SJSA1 (cell line): Measurements from ENCODE around the gene SSH2. TPM values are rescaled to one million over a fixed set of nuclear protein-coding genes. Genes with fewer than 3 reads are reported as not detected.

Experiments
- DNase-seq, 2 experiments: peaks; one replicate each; pipeline ENCODE4 v3.0.0-alpha.2; 2015 to 2020; ENCODE audit warnings: low spot score in 2 of 2, low read depth in 1 of 2
- H3K27ac ChIP-seq: fragments of 250-450 bp; sonication (Bioruptor Pico); 2 replicates; pipeline ENCODE4 v1.5.1; 2020; ENCODE audit warnings: mild to moderate bottlenecking, moderate library complexity
- H3K27me3 ChIP-seq: fragments of 250-450 bp; sonication (Bioruptor Pico); replicated peaks from 2 replicates; pipeline ENCODE4 v1.5.1; 2020; ENCODE audit warnings: mild to moderate bottlenecking, moderate library complexity
- H3K36me3 ChIP-seq: fragments of 250-450 bp; sonication (Bioruptor Pico); 2 replicates; pipeline ENCODE4 v1.5.1; 2020; ENCODE audit warnings: mild to moderate bottlenecking
- H3K4me1 ChIP-seq: fragments of 250-450 bp; sonication (Bioruptor Pico); replicated peaks from 2 replicates; pipeline ENCODE4 v1.6.1; 2021; ENCODE audit warnings: mild to moderate bottlenecking
- H3K4me3 ChIP-seq: fragments of 250-450 bp; sonication (Bioruptor Pico); 2 replicates; pipeline ENCODE4 v1.5.1; 2020; ENCODE audit warnings: mild to moderate bottlenecking
- H3K9me3 ChIP-seq: fragments of 250-450 bp; sonication (Bioruptor Pico); replicated peaks from 2 replicates; pipeline ENCODE4 v1.5.1; 2020; ENCODE audit warnings: mild to moderate bottlenecking
- total RNA-seq: library from RNA; depleted of rRNA; stranded (reverse); fragments of >200 nt; shearing (Covaris generic); gene quantifications from 2 replicates; pipeline ENCODE4 v1.2.3, GENCODE V29; 2014

SSH2 gene
- total RNA-seq, 1 experiment from 2014 or later, result 12.9 TPM

- Histone ChIP-seq H3K4me3 (no peak overlapping the region), H3K27me3 (0 out of 2 replicates have a peak, but pooled peaks cover 2% of the 10 kb centered on the region), H3K4me1 (peaks cover 33% of the 10 kb centered on the region), H3K27ac (no peak overlapping the region), H3K36me3 (no peaks in the 10 kb centered on the region; the same call in 1 of the 2 replicates), H3K9me3 (peaks cover 3% of the 10 kb centered on the region; the same call in 1 of the 2 replicates)
- DNase-seq, result no peak
Observed at GRCh38 chr17:29621751-29622194, 308.3 kb downstream of the SSH2 start.

- H3K4me1 ChIP-seq, result peaks cover 36% of the 10 kb centered on the region
- H3K36me3 ChIP-seq, result no peaks in the 10 kb centered on the region; the same call in 1 of the 2 replicates
- DNase-seq, result no peak
- H3K9me3 ChIP-seq, result peaks cover 3% of the 10 kb centered on the region; the same call in 1 of the 2 replicates
- no peak overlapping the region for H3K4me3 ChIP-seq
- 0 out of 2 replicates have a peak, but pooled peaks cover 2% of the 10 kb centered on the region for H3K27me3 ChIP-seq
- H3K27ac ChIP-seq, result no peak overlapping the region
Observed at GRCh38 chr17:29620779-29621500, 309.1 kb downstream of the SSH2 start.

- 0 out of 2 replicates have a peak, but pooled peaks cover 2% of the 10 kb centered on the region for H3K27me3 ChIP-seq
- H3K9me3 ChIP-seq, result peaks cover 3% of the 10 kb centered on the region; the same call in 1 of the 2 replicates
- no peak overlapping the region for H3K4me3 ChIP-seq
- DNase-seq, result no peak
- no peak overlapping the region for H3K27ac ChIP-seq
- H3K36me3 ChIP-seq, result no peaks in the 10 kb centered on the region; the same call in 1 of the 2 replicates
- H3K4me1 ChIP-seq, result peaks cover 42% of the 10 kb centered on the region
Observed at GRCh38 chr17:29620271-29620670, 309.8 kb downstream of the SSH2 start.

- Histone ChIP-seq H3K4me1 (peaks cover 43% of the 10 kb centered on the region), H3K9me3 (peaks cover 3% of the 10 kb centered on the region; the same call in 1 of the 2 replicates), H3K4me3 (no peak overlapping the region), H3K27me3 (0 out of 2 replicates have a peak, but pooled peaks cover 2% of the 10 kb centered on the region), H3K36me3 (no peaks in the 10 kb centered on the region; the same call in 1 of the 2 replicates), H3K27ac (no peak overlapping the region)
- no peak for DNase-seq
Observed at GRCh38 chr17:29619251-29619650, 310.8 kb downstream of the SSH2 start.

- Histone ChIP-seq H3K36me3 (no peaks in the 10 kb centered on the region; the same call in 1 of the 2 replicates), H3K9me3 (peaks cover 3% of the 10 kb centered on the region; the same call in 1 of the 2 replicates), H3K4me3 (no peak overlapping the region), H3K27ac (no peak overlapping the region), H3K4me1 (peaks cover 43% of the 10 kb centered on the region), H3K27me3 (0 out of 2 replicates have a peak, but pooled peaks cover 2% of the 10 kb centered on the region)
- no peak for DNase-seq
Observed at GRCh38 chr17:29618272-29619065, 311.6 kb downstream of the SSH2 start.

- Histone ChIP-seq H3K9me3 (no peaks in the 10 kb centered on the region; the same call in 1 of the 2 replicates), H3K4me3 (no peak overlapping the region), H3K36me3 (no peaks in the 10 kb centered on the region; the same call in 1 of the 2 replicates), H3K4me1 (peaks cover 39% of the 10 kb centered on the region), H3K27ac (no peak overlapping the region), H3K27me3 (0 out of 2 replicates have a peak, but pooled peaks cover 2% of the 10 kb centered on the region)
- peak in 1 of 2 experiments; percentile 64 for DNase-seq
Observed at GRCh38 chr17:29617481-29618271, 312.4 kb downstream of the SSH2 start.

- Histone ChIP-seq H3K27ac (no peak overlapping the region), H3K4me3 (no peak overlapping the region), H3K36me3 (no peaks in the 10 kb centered on the region; the same call in 1 of the 2 replicates), H3K4me1 (peaks cover 33% of the 10 kb centered on the region), H3K9me3 (no peaks in the 10 kb centered on the region), H3K27me3 (0 out of 2 replicates have a peak, but pooled peaks cover 2% of the 10 kb centered on the region)
- DNase-seq, result peak in 1 of 2 experiments; percentile 66
Observed at GRCh38 chr17:29617125-29617480, 312.9 kb downstream of the SSH2 start.

GRCh38 chr17:29616300-29617048 lies 313.6 kb downstream of the SSH2 start:
- Histone ChIP-seq H3K4me3 (no peak overlapping the region), H3K4me1 (peaks cover 31% of the 10 kb centered on the region), H3K36me3 (no peaks in the 10 kb centered on the region; the same call in 1 of the 2 replicates), H3K27ac (no peak overlapping the region), H3K9me3 (no peaks in the 10 kb centered on the region), H3K27me3 (0 out of 2 replicates have a peak, but pooled peaks cover 2% of the 10 kb centered on the region)
- DNase-seq, result no peak

GRCh38 chr17:29615492-29616299 lies 314.3 kb downstream of the SSH2 start:
- Histone ChIP-seq H3K27me3 (0 out of 2 replicates have a peak, but pooled peaks cover 2% of the 10 kb centered on the region), H3K27ac (no peak overlapping the region), H3K4me1 (peaks cover 31% of the 10 kb centered on the region), H3K36me3 (no peaks in the 10 kb centered on the region; the same call in 1 of the 2 replicates), H3K9me3 (no peaks in the 10 kb centered on the region), H3K4me3 (no peak overlapping the region)
- peak in 1 of 2 experiments; percentile 59 for DNase-seq

- no peaks in the 10 kb centered on the region; the same call in 1 of the 2 replicates for H3K36me3 ChIP-seq
- H3K27ac ChIP-seq, result no peak overlapping the region
- DNase-seq, result no peak
- 0 out of 2 replicates have a peak, but pooled peaks cover 2% of the 10 kb centered on the region for H3K27me3 ChIP-seq
- no peak overlapping the region for H3K4me3 ChIP-seq
- H3K9me3 ChIP-seq, result no peaks in the 10 kb centered on the region
- H3K4me1 ChIP-seq, result peaks cover 26% of the 10 kb centered on the region
Observed at GRCh38 chr17:29615048-29615385, 315.0 kb downstream of the SSH2 start.

GRCh38 chr17:29614349-29615047 lies 315.5 kb downstream of the SSH2 start:
- Histone ChIP-seq H3K27ac (no peak overlapping the region), H3K4me1 (peaks cover 23% of the 10 kb centered on the region), H3K27me3 (0 out of 2 replicates have a peak, but pooled peaks cover 2% of the 10 kb centered on the region), H3K4me3 (no peak overlapping the region), H3K36me3 (no peaks in the 10 kb centered on the region; the same call in 1 of the 2 replicates), H3K9me3 (no peaks in the 10 kb centered on the region)
- DNase-seq, result no peak
